ENCODE data around the gene KCNK6.
"Not testable (repeated sequence)": the region's sequence is repeated elsewhere in the genome, so short reads cannot be mapped to it uniquely, and the experiment has no call there.

Gene KCNK6

DNA sequence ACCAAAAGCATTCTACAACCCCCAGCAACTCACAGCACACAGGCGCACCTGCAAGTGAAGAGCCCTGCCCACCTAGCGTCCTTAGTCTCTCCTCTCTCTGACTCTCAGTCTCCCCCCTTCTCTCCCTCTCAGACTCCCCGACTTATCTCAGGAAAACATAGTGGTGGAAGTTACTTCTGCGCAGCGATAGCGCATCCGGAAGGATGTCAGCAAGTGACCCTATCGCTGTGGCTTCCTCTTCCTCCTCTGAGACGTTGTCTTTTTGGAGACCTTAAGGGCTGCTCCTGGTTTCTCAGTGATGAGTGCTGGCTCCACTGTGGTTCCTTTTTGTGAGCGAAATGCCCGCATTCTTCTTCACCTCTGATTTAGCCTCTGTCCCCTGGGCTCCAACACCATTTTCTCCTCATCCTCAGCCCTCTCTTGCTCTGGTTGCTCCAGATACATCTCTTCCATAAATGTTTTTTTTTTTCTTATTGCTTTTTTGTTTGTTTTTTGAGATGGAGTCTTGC lies 2.5 kb upstream of the KCNK6 start:
- H3K27ac ChIP-seq = peak overlapping the region in 17 of 21 experiments; percentile 21 to 86 (median 73)
- peak overlapping the region in 3 of 7 experiments; percentile 51 to 61 (median 52) for H3K4me3 ChIP-seq

GRCh38 chr19:38318660-38319059 lies 985 bp upstream of the KCNK6 start:
- peak overlapping the region in 2 of 7 experiments; percentile 56 to 59 for H3K4me3 ChIP-seq
- H3K27ac ChIP-seq = peak overlapping the region in 16 of 21 experiments; percentile 5 to 96 (median 88)

DNA sequence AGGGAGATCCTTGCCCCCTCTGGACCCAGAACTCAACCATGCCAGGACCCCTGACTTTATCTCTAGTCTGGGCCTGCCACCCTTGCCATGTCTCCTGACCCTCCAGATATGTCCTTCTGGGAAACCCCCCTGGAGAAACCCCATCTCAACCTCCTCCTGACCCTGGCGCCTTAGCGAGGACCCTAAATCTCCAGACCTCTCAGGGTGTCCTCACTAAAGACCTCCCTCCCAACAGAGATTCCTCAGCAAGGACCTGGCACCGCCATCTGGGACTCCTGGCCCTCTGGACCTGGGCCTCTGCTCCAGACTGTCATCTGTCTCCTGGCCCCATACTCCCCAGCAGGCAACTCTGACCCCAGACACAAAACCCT lies 1.3 kb downstream of the KCNK6 start:
- peak overlapping the region; percentile 56 to 74 (median 63) for H3K4me3 ChIP-seq

GRCh38 chr19:38321646-38322196 lies 2.1 kb downstream of the KCNK6 start:
- H3K4me3 ChIP-seq = peak overlapping the region in 5 of 7 experiments; percentile 1 to 74 (median 59)
- peak overlapping the region; percentile 42 to 96 (median 87) for H3K27ac ChIP-seq

More for the DNA sequence above, 1.3 kb downstream of the KCNK6 start:
- peak overlapping the region in 20 of 21 experiments; percentile 17 to 96 (median 88) for H3K27ac ChIP-seq

DNA sequence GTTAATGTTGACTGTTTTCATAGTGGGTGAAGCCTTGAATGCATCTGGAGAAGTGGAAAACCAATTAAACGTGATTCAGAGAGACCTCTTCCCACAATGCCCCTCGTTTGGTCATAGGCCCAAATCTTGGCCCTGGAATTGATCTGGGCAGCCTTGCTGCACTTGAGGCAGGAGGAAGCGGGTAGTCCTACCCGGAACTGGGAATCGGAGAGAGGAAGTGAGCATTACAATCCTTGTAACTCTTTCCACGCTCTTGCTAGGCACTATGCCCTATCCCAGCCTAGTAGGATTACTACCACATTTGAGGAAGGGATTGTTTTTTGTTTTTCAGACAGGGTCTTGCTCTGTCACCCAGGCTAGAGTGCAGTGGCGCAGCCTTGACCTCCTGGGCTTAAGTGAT lies 3.6 kb downstream of the KCNK6 start:
- no peak overlapping the region for H3K4me3 ChIP-seq
- H3K27ac ChIP-seq = peak overlapping the region in 1 of 21 experiments; percentile 7

- H3K4me3 ChIP-seq = no peak overlapping the region
- H3K27ac ChIP-seq = no peak overlapping the region
These were observed 4.8 kb downstream of the KCNK6 start for GRCh38 chr19:38324431-38324830.

DNA sequence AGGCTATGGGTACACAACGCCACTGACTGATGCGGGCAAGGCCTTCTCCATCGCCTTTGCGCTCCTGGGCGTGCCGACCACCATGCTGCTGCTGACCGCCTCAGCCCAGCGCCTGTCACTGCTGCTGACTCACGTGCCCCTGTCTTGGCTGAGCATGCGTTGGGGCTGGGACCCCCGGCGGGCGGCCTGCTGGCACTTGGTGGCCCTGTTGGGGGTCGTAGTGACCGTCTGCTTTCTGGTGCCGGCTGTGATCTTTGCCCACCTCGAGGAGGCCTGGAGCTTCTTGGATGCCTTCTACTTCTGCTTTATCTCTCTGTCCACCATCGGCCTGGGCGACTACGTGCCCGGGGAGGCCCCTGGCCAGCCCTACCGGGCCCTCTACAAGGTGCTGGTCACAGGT lies 6.9 kb downstream of the KCNK6 start:
- Histone ChIP-seq H3K4me3 (no peak overlapping the region), H3K27ac (no peak overlapping the region)

GRCh38 chr19:38329651-38330050 lies 10.0 kb downstream of the KCNK6 start:
- Histone ChIP-seq H3K4me3 (no peak overlapping the region), H3K27ac (no peak overlapping the region)

DNA sequence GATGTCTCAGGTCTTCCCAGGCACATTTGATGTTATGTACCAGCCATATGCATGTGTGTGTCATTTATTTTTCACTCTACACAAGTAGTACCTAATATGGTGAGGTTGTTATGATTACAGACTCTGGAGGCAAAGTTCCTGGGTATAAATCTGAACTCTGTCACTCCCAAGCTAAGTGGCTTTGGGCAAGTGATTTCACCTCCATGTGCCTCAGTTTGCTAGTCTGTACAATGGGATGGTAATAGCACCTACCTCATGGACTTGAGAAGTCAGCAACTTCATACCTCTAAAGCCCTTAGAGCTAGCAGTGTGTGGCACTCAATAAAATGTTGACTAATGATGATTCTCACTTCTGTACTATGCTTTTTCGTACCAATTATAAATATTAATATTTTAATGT lies 12.1 kb downstream of the KCNK6 start:
- Histone ChIP-seq H3K27ac (no peak overlapping the region), H3K4me3 (no peak overlapping the region)

DNA sequence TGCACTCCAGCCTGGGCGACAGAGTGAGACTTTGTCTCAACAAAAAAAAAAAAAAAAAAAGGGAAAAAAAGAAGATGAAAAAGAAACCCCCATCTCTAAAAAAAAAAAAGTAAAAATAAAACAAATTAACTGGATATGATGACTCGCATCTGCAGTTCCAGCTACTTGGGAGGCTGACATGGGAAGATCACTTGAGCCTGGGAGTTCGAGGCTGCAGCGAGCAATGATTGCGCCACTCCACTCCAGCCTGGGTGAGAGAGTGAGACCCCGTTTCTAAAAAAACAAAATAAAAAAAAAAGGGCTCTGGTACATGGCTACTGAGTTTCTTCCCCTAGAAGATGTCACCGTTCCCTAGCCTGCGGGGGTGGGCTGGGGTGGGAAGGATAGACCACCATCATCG lies 13.6 kb downstream of the KCNK6 start:
- no peak overlapping the region for H3K4me3 ChIP-seq
- H3K27ac ChIP-seq = no peak overlapping the region

GRCh38 chr19:38335949-38336637 lies 16.4 kb downstream of the KCNK6 start:
- Histone ChIP-seq H3K4me3 (peak overlapping the region; percentile 58 to 76 (median 62)), H3K27ac (peak overlapping the region; percentile 59 to 95 (median 89))

- peak overlapping the region; percentile 38 to 95 (median 89) for H3K27ac ChIP-seq
- peak overlapping the region; percentile 58 to 76 (median 62) for H3K4me3 ChIP-seq
These were observed 17.2 kb downstream of the KCNK6 start for GRCh38 chr19:38336638-38337359.

- peak overlapping the region in 14 of 21 experiments; percentile 25 to 95 (median 88) for H3K27ac ChIP-seq
These were observed 17.7 kb downstream of the KCNK6 start for GRCh38 chr19:38337360-38337653.

DNA sequence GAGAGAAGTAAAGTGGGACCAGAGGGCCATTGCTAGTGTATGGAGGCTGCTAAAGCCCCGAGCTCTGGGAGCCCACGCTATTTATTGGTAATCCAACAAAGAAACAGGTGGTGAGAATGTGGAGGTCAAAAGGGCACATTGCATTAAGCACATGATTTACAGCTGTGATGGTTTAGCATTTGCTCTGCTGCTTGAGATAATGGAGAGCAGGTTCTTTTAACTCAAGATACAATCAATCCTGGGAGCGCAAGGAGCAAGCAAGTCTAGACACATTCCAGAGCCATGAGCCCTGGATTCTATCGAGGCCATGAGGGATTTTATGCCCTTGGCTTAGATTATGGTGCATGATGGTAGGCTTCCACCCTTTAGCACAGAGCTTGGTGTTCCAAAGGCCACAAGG lies 19.4 kb downstream of the KCNK6 start:
- not testable (repeated sequence) for H3K27ac ChIP-seq, H3K4me3 ChIP-seq

More at GRCh38 chr19:38337360-38337653, 17.7 kb downstream of the KCNK6 start:
- H3K4me3 ChIP-seq = peak overlapping the region; percentile 58 to 76 (median 62)

- H3K27ac ChIP-seq = no peak overlapping the region
- H3K4me3 ChIP-seq = no peak overlapping the region
These were observed 21.3 kb downstream of the KCNK6 start for GRCh38 chr19:38340927-38341326.

GRCh38 chr19:38346837-38347236 lies 27.2 kb downstream of the KCNK6 start:
- Histone ChIP-seq H3K4me3 (no peak overlapping the region), H3K27ac (no peak overlapping the region)

GRCh38 chr19:38350883-38351282 lies 31.2 kb downstream of the KCNK6 start:
- H3K4me3 ChIP-seq = no peak overlapping the region
- H3K27ac ChIP-seq = no peak overlapping the region

- H3K4me3 ChIP-seq = no peak overlapping the region
These were observed 32.3 kb downstream of the KCNK6 start for GRCh38 chr19:38351865-38352395.

GRCh38 chr19:38352611-38353010 lies 33.0 kb downstream of the KCNK6 start:
- Histone ChIP-seq H3K27ac (no peak overlapping the region), H3K4me3 (no peak overlapping the region)

More at GRCh38 chr19:38351865-38352395, 32.3 kb downstream of the KCNK6 start:
- H3K27ac ChIP-seq = no peak overlapping the region

Data from skin epidermis (tissue), 12 donors.